Endothelial cell of umbilical vein (primary cell): ENCODE measurements around the gene RIMBP2.

Source experiments
- CTCF ChIP-seq, 2 donors: IDR thresholded peaks; 1 replicate in 1 of 2; 2 replicates in 1 of 2; pipeline ENCODE4 v1.5.1; 2011; ENCODE audit warnings: low read length in 2 of 2, mild to moderate bottlenecking in 2 of 2, moderate library complexity in 2 of 2, control low read depth in 1 of 2, inconsistent platforms in 1 of 2, low read depth in 1 of 2; ENCODE audit not compliant: insufficient read depth in 1 of 2; ENCODE audit errors: extremely low read depth in 1 of 2
- EZH2 ChIP-seq: IDR thresholded peaks from 2 replicates; pipeline ENCODE4 v1.6.1; 2012; ENCODE audit warnings: borderline replicate concordance, low read depth, mild to moderate bottlenecking, moderate library complexity, low read length, inconsistent platforms; ENCODE audit not compliant: severe bottlenecking
- GATA2 ChIP-seq: IDR thresholded peaks from 2 replicates; pipeline ENCODE4 v1.7.0; 2011; ENCODE audit warnings: low read depth, mild to moderate bottlenecking, moderate library complexity, mixed read lengths, low read length; ENCODE audit not compliant: insufficient read length, insufficient read depth
- JUN ChIP-seq: IDR thresholded peaks from 2 replicates; pipeline ENCODE4 v1.6.1; 2011; ENCODE audit warnings: borderline replicate concordance, low read depth; ENCODE audit not compliant: insufficient read length, insufficient read depth
- MAX ChIP-seq: IDR thresholded peaks from 2 replicates; pipeline ENCODE4 v1.6.1; 2011; ENCODE audit not compliant: insufficient read depth, insufficient read length
- MYC ChIP-seq: IDR thresholded peaks from one replicate; pipeline ENCODE4 v1.6.1; 2011; ENCODE audit warnings: mild to moderate bottlenecking, low read depth, low read length
- POLR2A ChIP-seq: IDR thresholded peaks from 2 replicates; pipeline ENCODE4 v1.6.1; 2012; ENCODE audit warnings: low read depth, mild to moderate bottlenecking, control low read depth, low read length
- POLR2AphosphoS5 ChIP-seq: IDR thresholded peaks from 2 replicates; pipeline ENCODE4 v1.6.1; 2012; ENCODE audit warnings: low read depth, mild to moderate bottlenecking, control low read depth, low read length, moderate library complexity; ENCODE audit not compliant: insufficient read depth

GRCh38 chr12:130613131-130613530 lies 103.0 kb downstream of the RIMBP2 start:
- TF ChIP-seq POLR2AphosphoS5, result no peak
- no peak for TF ChIP-seq CTCF (IDR thresholded peaks at IDR 0.05; ENCODE audit: extremely low read depth in 1 of 2, insufficient read depth in 1 of 2, low read depth in 1 of 2, low read length in 2 of 2)
- no peak for TF ChIP-seq MAX
- no peak for TF ChIP-seq POLR2A
- no peak for TF ChIP-seq MYC
- no peak for TF ChIP-seq EZH2
- no peak for TF ChIP-seq GATA2
- TF ChIP-seq JUN, result no peak
